Epithelial cell of esophagus (primary cell): ENCODE data around the gene MUL1.

Experiments
- DNase-seq: peaks from one replicate; pipeline ENCODE4 v3.0.0; 2010; ENCODE audit warnings: low read depth
- H3K4me3 ChIP-seq: 2 replicates; pipeline ENCODE4 v1.5.1; 2011; ENCODE audit warnings: mild to moderate bottlenecking, low read length, control low read depth
- TF ChIP-seq, protein P1 (sequence below): IDR thresholded peaks from 2 replicates; pipeline ENCODE4 v1.5.1; 2011; ENCODE audit warnings: low read depth, mild to moderate bottlenecking, low read length, control low read depth, inconsistent platforms; ENCODE audit not compliant: insufficient read depth; ENCODE audit errors: missing control alignments

MUL1 gene

DNA sequence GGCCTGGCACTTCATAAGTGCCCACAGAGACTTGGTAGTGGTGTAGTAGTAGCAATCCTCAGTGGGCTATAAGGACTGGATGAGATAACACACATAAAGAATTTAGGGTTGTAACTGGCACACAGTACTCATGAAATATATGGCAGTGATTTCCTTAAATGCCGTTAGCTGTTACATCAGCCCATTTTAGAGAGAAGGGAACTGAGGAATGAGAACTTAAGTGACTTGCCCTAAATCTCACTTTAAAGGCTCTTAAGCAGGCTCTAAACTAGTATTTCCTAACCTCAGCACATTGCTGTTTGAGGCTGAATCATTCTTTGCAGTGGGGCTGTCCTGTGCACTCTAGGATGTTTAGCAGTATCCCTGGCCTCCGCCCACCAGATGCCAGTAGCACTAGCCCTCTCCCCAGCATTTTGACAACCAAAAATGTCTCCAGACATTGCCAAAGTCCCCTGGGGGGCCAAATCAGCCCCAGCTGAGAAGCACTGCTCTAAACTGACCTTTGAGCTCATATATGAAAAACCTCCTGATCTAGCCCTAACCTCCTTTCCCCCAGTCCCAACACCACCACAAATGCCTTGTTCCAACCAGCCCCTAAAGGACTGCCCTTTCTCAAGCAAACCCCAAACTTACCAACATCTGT, 33.5 kb downstream of the MUL1 start:
- no peak overlapping the region for H3K4me3 ChIP-seq
- TF ChIP-seq, protein P1, sequence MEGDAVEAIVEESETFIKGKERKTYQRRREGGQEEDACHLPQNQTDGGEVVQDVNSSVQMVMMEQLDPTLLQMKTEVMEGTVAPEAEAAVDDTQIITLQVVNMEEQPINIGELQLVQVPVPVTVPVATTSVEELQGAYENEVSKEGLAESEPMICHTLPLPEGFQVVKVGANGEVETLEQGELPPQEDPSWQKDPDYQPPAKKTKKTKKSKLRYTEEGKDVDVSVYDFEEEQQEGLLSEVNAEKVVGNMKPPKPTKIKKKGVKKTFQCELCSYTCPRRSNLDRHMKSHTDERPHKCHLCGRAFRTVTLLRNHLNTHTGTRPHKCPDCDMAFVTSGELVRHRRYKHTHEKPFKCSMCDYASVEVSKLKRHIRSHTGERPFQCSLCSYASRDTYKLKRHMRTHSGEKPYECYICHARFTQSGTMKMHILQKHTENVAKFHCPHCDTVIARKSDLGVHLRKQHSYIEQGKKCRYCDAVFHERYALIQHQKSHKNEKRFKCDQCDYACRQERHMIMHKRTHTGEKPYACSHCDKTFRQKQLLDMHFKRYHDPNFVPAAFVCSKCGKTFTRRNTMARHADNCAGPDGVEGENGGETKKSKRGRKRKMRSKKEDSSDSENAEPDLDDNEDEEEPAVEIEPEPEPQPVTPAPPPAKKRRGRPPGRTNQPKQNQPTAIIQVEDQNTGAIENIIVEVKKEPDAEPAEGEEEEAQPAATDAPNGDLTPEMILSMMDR = no peak
- DNase-seq = peak; percentile 19

DNA sequence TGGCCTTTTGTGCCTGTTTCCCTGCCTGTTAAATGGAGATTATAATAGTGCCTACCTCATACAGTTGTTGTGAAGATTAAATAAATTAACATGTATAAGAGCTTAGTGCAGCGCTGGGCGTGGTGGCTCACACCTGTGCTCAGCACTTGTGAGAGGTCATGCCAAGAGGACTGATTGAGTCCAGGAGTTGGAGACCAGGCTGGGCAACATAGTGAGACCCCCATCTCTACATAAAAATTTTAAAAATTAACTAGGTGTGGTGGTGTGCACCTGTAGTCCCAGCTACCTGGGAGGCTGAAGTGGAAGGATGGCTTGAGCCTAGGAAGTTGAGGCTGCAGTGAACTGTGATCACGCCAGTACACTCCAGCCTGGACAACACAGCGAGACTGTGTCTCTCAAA, 34.1 kb downstream of the MUL1 start:
- no peak for DNase-seq
- TF ChIP-seq, protein P1 = no peak
- H3K4me3 ChIP-seq = no peak overlapping the region

DNA sequence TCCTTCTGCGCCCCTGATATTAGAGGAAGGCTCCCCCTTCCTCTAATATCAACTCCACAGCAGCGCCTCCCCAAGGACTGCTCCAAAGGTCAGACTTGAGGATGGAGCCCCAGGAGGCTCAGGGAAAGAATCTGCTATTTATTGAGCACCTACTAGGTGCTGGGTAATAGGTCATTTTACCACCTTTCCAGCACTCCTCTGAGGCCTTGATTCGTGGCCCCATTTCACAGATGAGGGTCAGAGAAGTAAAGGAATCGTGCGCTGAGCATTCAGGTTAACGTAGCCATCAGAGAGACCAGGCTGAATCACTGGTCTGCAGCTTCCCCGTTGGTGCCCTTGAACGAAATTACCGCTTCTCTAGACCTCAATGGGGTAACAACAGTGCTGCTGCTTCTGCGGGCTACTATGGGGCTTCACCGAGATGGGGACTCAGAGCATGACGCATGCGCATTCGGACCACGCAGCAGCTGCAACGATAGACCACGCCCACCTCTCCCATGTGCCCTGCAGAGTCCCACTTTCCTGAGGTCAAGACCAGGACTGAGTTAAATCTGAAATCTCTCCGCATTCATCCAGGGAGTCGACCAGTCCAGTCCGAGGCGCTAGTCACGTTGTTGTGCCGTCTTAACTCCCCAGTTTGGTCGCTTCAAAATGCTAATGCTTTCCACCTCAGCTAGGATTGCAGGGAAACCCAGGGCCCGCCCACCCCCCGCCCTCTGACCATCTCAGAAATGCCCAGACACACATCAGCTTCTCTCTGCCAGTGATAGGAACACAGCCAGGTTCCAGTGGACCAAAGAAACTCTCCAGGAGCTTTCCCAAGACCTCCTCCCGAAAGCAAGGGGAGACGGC, 34.9 kb downstream of the MUL1 start:
- DNase-seq = peak; percentile 35
- TF ChIP-seq, protein P1 = no peak
- no peak overlapping the region for H3K4me3 ChIP-seq

DNA sequence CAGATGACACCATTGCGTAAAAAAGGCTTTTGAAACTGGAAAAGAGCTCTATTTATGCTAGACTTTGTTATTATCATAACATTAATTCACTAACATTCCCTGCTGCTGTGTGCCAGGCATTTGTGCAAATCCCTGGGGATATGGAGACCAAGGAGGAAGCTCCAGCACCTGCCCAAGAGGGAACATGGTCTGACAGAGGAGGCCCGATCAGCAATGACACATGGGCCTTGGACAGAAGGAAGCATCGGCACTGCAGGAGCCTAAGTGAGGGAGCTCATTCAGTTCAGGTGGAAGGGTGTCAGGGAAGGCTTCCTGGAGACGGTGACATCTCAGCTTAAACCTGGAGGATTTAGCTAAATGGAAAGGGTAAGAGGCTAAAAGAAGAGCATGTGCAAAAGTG, 35.8 kb downstream of the MUL1 start:
- no peak overlapping the region for H3K4me3 ChIP-seq
- TF ChIP-seq, protein P1 = no peak
- DNase-seq = no peak

DNA sequence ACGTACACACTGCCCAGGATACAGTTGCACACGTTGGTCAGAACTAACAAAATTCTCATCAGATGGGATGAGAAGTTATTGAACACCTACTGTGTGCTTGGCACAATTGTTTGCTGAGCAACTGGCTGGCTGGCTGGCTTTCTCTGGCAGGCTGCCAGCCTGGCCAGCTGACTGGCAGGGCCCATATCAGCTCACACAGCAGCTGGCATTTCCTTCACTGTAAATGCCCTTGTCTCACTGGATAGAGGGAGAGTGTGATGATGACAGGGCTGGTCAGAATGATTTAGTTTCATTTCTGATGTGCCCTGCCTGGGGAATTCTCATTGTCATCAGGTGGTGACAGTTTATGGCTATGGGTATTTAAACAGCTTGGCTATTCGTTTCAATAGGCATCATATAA, 37.8 kb downstream of the MUL1 start:
- TF ChIP-seq, protein P1 = no peak
- no peak for DNase-seq

DNA sequence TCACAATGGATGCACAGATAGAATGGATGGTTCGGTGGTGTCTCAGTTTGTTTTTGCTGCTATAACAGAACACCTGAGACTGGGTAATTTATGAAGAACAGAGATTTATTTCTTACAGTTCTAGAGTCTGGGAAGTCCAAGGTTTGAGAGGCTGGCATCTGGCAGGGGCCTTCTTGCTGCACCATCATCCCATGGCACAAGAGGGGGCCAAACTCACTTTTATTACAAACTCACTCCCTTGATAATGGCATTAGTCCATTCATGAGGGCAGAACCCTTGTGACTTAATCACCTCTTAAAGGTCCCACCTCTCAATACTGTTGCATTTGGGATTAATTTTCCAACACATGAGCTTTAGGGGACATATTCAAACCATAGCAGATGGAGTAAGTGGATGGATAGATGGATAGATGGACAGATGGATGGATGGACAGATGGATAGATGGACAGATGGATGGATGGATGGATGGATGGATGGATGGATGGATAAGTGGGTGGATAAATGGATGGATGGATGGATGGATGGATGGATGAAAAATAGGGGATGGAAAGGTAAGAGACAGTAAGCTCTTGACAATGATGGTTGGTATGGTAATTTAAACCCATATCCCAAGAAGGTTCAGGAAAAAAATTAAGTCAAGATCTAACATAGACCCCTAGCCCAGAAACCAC, 38.4 kb downstream of the MUL1 start:
- no peak overlapping the region for H3K4me3 ChIP-seq
- no peak for DNase-seq
- TF ChIP-seq, protein P1 = no peak

More for the DNA sequence above, 37.8 kb downstream of the MUL1 start:
- H3K4me3 ChIP-seq = no peak overlapping the region
